Stimulated activated naive CD4-positive, alpha-beta T cell (primary cell): ENCODE data around the gene SERPINA6.
"Not testable (repeated sequence)": the region's sequence is repeated elsewhere in the genome, so short reads cannot be mapped to it uniquely, and the experiment has no call there.

Experiments
- DNase-seq, 6 experiments: peaks; one replicate each; lab custom pipeline; 2025; lab: John Stamatoyannopoulos, UW

SERPINA6 gene, protein sequence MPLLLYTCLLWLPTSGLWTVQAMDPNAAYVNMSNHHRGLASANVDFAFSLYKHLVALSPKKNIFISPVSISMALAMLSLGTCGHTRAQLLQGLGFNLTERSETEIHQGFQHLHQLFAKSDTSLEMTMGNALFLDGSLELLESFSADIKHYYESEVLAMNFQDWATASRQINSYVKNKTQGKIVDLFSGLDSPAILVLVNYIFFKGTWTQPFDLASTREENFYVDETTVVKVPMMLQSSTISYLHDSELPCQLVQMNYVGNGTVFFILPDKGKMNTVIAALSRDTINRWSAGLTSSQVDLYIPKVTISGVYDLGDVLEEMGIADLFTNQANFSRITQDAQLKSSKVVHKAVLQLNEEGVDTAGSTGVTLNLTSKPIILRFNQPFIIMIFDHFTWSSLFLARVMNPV

DNA sequence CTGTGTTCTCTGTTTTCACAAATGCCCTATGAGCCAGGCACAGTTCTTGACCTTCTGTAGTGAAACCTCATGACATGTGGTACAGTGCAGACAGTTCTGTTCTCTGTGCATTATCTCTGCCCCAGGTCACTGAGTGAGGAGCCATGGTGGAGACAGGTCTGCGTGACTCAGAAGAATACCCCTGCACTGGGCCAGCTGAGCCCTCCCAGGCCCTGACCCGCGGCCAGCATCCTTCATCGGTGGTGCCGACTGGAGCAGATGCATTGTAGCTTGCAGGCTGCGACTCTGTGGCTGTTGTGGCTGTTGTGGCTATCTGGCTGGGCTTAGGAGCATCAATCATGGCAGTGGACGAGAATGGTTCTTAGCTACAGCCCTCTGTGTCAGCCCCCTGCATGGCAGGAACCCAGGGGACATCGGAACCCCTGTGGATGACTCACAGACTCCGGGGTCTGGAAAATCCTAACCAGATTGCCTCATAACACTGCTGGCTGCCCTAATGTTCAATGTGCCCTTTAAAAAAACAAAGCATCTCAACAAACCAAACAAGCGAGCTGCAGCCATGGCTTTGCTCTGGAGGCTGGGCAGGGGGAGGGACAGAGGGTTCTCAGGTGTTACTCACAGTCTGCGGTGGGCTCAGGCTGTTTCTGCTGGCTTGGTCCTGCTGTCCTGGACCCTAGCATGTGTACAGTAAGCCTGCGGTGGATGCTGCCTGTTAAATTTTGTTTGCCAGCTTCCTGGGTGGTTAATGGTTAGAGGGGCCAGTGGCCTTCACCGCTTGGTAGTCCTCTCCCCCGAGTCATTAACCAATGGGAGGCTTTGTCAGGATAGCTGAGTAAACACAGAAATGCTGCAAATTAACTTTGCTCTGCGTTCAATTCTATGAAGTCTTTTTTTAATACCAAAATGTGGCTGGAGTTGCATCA, at the start of gene SERPINA6:
Gene SERPINA6, minus strand, starts transcription at position 689 of the 923 bp plus-strand sequence. CDS start 8,688 bp downstream, outside the sequence.
- DNase-seq: no peak

DNA sequence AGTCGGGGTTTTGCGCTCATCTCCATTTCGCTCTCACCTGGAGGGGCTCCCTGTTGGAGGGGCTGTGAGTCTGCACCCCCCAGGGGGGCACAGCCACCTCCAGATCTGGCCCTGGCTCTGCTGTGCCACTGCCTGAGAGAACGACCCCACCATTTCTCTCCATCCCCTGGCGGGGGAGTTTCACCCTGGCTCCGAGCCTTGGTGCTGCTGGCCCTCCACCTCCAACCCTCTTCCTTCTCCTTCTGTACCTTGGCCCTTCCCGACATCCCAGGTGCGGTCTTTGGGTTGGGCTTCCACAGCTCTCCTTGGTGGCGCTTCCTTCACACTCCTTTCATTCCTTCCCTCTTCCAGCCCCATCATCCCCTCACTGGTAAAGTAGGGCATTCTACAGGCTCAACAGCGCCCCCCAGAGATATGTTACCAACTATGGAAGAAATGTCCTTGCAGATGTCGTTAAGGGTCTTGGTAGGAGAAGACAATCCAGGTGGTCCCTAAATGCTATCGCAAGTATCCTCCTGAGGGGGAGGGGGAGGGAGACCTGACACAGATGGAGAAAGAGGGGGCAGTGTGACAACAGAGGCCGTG, 49.0 kb upstream of the SERPINA6 start:
- DNase-seq: no peak

DNA sequence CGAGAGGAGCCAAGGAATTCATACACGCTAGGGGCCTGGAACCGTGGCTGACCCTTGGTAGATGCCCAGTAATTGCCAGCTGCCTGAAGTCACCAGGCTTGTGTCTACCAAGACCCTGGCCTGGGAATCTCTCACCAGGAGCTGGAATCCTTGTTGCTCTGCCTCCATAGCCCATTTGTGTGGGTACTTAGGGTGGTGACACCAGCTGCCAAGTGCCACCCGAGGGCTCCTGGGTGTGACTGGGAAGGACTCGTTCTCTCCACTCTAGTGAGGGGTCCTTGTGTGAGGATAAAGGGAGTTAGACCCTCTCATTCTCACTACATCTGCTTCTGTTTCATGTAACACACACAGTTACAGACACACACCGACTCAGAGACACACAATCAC, 47.4 kb upstream of the SERPINA6 start:
- DNase-seq: no peak

DNA sequence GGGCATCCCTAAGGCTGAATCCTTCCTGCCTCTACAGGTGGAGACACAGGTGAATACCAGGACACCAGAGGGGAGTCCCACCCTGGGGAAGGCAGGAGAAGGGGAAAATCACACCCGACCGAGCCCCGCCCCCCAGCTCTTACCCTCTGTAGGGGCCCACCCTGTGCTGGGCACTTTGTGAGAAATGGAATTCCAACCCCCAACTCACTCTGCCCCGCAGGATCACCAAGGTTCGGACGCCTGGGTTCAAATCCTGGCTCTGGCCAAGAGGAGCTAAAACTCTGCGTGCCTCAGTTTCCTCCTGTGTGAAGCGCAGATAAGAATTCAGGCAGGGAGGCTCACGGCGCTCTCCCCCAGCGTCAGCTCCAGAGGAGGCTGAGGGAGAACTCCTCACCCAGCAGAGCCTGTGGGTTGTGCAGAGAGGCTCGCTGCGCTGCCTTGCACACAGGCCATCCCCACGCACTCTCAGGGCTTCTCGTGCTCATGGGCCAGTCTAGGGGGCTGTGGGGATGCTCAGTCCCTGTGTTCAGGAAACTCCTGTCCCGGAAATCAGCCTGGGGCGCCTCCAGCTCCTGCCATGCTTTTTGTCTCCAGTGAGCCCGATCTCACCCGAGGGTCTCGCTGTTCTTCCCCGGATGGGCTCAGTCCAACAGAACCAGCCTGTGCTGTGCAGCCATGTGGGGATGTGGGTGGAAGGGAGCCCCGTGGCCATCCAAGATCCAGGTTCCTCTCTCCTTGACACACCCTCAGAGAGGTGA, 46.8 kb upstream of the SERPINA6 start:
- DNase-seq: not testable (repeated sequence)

DNA sequence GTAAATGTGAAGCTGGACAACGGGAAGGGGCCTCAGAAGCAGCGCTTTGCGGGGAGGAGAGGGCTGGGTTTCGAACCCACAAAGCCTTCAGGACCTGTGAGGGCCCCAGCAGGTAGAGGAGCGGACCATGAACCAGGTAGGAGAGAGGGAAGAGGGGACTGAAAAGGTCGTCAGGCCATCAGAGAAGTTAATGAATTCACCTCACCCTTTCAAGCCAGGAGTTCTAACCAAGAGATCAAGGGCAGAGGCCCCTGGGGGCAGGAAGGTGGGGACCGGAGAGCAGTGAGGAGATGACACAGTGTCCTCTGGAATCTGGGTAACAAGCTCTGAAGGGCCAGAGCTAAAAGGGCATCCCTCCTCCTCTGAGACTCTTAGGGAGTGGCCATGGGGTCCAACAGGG, 45.8 kb upstream of the SERPINA6 start:
- DNase-seq: no peak

DNA sequence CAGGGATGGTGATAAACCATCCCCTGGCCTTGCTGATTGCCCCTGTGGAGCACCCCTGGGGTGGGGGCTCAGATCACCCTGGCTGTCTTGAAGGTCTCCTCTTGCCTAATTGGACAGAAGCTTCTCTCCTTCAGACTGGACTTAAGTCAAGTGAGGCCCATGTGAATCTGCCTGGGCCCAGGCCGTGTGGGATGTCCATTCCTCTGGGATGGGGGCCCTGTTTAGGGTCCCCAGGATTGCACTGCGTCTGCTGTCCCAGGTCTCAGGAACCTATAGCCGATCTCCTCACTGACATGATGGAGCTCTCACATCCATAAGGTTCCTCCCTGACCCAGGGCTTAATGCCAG, 45.1 kb upstream of the SERPINA6 start:
- no peak for DNase-seq

DNA sequence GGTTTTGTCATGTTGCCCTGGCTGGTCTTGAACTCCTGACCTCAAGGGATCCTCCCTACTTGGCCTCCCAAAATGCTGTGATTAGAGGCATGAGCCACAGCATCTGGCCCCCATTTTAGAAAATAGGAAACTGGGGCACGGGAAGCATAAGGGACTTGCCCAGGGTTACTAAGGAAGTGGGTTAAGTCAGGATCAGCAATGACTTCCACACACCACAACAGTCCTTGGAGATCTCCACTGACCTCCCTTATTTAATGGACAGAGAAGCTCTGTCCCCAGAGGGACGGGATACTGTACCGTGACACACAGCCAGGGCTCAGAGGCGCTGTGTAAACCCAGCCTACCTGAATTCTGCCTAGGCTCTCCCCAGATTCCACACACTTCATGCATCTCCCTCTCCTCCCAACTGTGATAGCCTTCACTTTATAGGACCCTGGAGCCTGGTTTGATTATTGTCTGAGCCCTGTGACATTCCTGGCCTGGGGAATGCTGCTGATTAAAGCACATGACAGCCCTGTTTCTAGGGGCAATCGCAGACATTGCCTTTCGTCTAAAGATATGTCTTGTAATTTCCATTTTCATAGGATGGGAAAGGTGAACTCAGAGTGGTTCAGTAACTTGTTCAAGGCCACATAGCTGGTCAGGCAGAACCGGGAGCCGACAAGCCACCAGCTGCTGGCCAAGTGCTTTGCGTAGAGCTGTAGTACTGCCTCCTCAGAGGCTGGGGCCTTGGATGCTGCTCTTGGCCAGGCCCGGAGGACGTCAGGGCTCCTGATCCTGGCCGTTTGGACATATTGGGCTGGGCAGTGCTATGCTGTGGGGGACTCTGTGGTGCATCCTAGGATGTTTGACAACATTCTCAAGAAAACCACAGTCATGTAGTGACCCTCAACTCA, 44.5 kb upstream of the SERPINA6 start:
- DNase-seq: no peak

DNA sequence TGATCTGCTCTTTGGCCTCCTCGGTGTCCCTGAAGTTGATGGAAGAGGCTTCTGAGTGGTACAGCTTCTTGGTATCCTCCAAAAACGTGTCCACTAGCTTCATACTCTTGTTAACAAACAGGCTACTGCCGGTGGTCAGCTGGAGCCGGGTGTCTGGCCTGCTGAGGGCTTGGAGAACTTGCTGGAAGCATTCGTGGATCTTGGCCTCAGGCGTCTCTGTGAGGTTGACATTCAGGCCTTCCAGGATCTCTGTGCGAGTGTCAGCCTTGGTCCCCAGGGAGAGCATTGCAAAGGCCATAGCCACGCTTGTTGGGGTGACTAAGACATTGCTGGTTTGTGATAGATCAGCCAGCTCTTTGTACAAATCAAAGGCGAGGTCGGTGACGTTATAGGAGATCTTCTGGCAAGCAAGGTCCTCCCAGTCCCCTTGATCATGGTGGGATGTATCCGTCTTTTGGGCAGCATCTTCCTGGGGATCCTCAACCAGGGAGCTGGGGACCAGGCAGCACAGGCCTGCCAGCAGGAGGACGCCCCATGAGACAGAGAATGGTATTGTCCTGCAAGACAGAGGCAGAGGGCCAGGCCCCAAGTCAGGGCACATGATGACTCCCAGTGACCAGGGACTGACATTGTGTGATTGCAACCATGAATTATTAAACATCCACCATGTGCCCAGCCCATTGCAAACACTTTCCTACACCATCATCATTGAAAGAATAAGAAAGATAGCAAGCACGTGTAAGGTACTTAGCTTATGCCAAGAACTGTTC, 43.2 kb upstream of the SERPINA6 start, which contains the start of gene SERPINA2:
Gene SERPINA2, minus strand, starts transcription at position 553 of the 770 bp plus-strand sequence.
- no peak for DNase-seq

DNA sequence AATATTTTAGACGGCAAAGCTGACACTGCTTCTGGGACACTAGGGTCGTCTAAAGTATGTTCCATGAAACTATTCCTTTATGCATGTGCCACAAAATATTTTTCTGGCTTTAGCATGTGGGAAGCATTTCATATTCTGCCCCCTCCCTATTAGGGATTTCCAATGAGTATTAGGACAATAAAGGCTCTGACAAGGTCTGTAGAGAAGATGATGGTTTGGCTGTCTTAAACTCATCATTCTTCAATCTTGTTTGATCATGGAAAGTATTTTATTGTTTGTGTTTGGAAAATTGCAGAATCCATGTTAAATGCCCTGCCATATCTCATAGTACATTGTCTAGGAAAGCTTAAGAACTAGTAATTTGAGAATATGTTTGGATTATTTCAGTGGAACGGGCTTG, 42.5 kb upstream of the SERPINA6 start:
- no peak for DNase-seq

DNA sequence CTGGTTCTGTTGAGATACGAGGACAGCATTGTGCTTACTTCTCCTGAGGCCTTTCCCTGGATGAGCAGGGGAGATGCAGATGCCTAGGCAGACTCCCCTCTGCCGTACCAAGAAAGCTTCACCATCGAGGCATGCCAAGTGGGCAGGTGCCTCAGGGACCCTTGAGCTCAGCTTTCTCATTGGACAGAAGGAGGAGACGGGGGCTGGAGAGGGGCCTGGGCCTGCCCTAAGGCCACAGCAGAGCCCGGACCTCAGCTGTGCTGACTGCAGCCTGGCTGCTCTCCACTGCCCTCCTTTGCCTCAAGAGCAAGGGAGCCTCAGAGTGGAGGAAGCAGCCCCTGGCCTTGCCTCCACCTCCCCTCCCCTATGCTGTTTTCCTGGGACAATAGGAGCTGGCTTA, 41.8 kb upstream of the SERPINA6 start:
- DNase-seq: no peak

DNA sequence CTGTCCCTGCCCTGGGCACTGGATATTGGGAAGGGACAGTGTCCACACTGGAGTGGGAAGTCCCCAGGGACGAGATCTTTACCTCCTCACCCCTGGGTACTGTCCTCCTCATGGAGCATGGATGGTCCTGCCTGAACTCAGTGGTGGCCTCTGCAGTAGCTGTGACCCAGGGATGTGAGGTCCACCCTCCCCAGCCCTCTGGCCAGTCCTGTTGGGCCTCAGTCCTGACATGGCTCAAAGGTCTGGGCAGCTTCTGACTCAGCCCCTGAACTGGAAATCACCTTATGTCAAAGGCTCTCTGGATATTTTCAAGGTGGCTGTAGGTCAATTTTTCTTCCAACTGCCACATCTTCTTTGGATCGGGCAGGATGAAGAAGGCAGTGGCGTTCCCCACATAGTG, 40.9 kb upstream of the SERPINA6 start:
- DNase-seq: no peak

DNA sequence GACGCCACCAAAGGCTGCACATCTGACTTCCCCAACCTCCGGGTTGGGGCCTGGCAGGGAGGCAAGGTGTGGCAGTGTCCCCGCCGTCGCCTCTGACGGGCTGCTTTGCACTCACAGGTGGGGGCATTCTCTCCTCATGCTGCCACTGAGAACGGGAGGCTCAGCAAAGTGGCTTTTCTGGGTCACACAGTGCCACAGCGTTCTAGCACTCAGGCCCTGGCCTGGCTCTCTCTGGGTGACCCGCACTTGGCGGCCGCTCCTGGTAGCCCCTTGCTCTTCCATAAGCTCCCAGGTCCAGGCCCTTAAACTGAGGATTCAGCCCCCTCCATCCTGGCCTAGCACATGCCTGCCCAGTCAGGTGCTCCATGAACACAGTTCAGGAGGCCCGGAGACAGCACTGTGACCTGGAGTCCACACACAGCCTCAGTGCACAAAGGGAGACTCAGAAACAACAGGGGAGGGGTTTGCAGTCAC, 40.1 kb upstream of the SERPINA6 start:
- DNase-seq: no peak

DNA sequence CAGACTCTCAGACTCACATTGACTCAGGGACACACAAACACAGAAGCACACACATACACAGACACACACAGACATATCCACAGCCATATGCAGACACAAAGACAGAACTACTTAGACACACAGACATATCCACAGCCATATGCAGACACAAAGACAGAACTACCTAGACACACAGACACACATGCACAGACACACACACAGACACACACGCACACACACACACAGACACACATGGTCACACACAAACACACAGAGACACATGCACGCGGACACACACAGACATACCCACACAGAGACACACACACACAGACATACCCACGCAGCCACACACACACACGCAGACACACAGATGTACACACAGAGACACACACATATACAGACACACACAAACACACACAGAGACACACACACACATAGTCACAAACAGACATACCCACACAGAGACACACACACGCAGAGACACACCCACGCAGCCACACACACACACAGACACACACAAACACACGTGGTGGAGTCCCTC, 39.5 kb upstream of the SERPINA6 start:
- no peak for DNase-seq

DNA sequence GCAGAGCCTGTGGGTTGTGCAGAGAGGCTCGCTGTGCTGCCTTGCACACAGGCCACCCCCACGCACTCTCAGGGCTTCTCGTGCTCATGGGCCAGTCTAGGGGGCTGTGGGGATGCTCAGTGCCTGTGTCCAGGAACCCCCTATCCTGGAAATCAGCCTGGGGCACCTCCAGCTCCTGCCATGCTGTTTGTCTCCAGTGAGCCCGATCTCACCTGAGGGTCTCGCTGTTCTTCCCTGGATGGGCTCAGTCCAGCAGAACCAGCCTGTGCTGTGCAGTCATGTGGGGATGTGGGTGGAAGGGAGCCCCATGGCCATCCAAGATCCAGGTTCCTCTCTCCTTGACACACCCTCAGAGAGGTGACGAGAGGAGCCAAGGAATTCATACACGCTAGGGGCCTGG, 38.5 kb upstream of the SERPINA6 start:
- DNase-seq: no peak

DNA sequence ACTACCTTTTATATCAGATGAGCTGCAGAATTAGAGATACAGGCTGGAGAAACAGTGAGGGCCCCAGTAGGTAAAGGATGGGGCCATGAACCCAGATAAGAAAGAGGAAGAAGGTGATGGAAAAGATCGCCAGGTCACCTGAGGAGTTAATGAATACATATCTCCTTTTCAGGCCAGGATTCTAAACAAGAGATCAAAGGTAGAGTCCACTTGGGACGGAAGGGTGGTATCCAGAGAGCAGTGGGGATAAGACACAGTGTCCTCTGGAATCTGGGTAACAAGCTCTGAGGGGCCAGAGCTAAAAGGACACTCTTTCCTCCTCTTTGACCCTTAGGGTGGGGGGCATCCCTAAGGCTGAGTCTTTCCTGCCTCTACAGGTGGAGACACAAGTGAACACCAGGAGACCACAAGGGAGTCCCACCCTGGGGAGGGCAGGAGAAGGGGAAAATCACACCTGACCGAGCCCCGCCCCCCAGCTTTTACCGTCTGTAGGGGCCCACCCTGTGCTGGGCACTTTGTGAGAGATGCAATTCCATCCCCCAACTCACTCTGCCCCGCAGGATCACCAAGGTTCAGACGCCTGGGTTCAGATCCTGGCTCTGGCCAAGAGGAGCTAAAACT, 37.9 kb upstream of the SERPINA6 start:
- DNase-seq: no peak

DNA sequence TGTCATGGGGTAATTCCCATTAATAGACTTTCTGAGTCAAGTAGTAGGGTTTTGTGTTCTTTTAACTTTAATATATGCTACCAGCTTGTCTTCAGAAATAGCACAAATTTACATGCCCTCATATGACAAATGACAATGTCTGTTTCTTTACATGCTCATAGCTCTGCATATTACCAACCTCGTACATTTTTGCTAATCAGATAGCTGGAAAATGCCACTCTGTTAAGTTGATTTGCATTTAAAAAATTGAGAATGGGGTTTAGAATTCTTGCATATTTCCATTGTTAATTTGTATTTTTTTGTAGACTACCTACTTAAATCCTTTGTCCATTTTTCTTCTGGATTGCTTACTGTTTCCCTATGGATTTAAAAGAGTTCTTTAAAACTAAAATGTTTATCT, 34.0 kb upstream of the SERPINA6 start:
- no peak for DNase-seq

DNA sequence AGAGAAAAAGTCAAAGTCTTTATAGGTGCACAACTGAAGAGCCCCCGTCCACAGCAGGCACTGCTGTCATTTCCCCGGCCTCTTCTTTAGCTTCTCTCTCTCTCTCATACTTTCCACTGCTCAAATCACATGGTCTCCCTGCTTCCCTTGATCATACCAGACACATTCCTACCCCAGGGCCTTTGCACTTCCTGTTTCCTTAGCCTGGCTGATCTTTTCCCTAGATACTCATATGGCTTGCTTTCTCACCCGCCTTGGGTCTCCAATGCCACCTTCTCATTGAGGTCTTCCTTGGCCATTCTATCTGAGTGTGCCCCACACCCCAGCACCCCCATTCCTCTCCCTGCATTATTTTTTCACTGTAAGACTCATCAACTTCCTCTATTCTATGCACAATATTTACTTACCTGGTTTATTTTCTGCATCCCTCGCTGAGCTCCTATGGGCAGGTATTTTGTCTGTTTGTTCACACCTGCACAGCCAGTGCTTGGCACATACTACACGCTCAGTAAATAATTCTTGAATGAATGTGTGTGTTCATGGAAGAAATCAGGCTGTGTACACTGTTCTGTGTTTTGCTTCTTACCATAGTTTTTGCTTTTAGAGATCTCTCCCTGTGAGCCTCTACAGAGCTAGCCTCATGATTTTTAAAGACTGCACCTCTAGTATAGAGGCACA, 33.4 kb upstream of the SERPINA6 start:
- DNase-seq: no peak

DNA sequence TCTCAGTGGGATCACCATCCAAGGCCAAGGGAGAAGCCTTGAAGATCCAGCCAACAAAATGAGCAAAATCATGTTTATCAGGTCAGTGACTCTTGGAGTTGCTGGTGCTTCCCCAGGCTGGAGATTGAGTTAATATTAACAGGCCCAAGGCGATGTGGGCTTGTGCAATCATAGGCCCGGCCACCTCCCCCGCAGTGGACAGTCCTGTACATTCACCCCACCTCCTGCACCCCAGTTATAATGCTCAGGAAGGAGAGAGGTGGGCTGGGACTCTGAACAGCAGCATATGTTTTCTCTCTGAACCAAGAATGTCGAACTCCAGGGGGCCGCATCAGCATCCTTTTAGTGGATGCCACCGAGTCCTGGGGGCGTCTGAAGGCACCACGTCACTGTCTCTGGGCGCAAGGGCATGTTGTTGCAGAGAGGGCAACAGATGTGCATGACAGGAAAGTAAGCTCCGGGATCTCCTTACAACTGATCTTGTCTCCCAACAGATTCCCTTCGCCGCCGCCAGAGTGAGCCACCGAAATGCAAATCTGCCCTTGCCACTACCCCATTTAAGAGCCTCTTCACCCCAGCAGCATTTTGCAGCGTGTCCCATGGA, 32.2 kb upstream of the SERPINA6 start:
- DNase-seq: no peak
